ENCODE data around the gene STBD1.

DNA sequence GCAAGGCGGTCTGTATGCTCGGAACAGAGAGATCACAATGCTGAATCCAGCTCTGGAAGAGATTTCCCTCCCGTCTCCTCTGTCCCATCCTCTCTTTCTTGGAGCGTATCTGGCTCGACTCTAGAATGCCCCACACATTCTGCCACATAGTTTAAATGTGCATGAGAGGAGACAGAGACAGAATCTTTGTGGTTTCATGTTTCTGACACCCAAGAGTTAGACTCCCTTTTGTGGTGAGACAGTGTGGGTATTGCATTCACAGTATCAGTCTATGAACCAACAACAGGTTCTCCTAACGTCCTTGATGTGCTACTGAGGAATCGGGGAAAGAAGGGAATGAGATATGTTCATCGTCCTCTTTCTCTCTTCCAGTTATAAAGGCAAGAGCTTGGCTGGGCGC, 29.7 kb upstream of the STBD1 start:
- TF ChIP-seq, protein P1, sequence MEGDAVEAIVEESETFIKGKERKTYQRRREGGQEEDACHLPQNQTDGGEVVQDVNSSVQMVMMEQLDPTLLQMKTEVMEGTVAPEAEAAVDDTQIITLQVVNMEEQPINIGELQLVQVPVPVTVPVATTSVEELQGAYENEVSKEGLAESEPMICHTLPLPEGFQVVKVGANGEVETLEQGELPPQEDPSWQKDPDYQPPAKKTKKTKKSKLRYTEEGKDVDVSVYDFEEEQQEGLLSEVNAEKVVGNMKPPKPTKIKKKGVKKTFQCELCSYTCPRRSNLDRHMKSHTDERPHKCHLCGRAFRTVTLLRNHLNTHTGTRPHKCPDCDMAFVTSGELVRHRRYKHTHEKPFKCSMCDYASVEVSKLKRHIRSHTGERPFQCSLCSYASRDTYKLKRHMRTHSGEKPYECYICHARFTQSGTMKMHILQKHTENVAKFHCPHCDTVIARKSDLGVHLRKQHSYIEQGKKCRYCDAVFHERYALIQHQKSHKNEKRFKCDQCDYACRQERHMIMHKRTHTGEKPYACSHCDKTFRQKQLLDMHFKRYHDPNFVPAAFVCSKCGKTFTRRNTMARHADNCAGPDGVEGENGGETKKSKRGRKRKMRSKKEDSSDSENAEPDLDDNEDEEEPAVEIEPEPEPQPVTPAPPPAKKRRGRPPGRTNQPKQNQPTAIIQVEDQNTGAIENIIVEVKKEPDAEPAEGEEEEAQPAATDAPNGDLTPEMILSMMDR (IDR thresholded peaks at IDR 0.05) = no peak
- TF ChIP-seq EP300 (IDR thresholded peaks at IDR 0.05) (no peak), POLR2A (IDR thresholded peaks at IDR 0.05; ENCODE audit: low read depth) (no peak), POLR2AphosphoS5 (IDR thresholded peaks at IDR 0.05) (no peak)
